ENCODE data around the gene KIRREL3.
"Not testable (repeated sequence)": the region's sequence is repeated elsewhere in the genome, so short reads cannot be mapped to it uniquely, and the experiment has no call there.

KIRREL3 gene

GRCh38 chr11:126384449-126385070, 616.0 kb downstream of the KIRREL3 start:
- Histone ChIP-seq H3K4me1 (ENCODE audit: control insufficient read depth in 5 of 5, insufficient read depth in 5 of 5, low read length in 5 of 5) (peaks cover 0 to 12% (median 8%) of the 10 kb centered on the region in 5 donors), H3K27ac (ENCODE audit: low read depth, low read length) (no peak overlapping the region), H3K9ac (ENCODE audit: low read length in 5 of 5) (no peak overlapping the region), H3K36me3 (ENCODE audit: control insufficient read depth in 5 of 5, insufficient read depth in 5 of 5, low read length in 5 of 5) (peaks cover 0 to 3% (median 0%) of the 10 kb centered on the region in 5 donors), H3K9me3 (ENCODE audit: control insufficient read depth in 5 of 5, low read length in 5 of 5) (no peaks in the 10 kb centered on the region), H3K4me3 (ENCODE audit: low read depth in 1 of 5, low read length in 5 of 5) (no peak overlapping the region), H3K27me3 (ENCODE audit: control insufficient read depth in 5 of 5, insufficient read depth in 4 of 5, low read length in 5 of 5) (no peaks in the 10 kb centered on the region)

DNA sequence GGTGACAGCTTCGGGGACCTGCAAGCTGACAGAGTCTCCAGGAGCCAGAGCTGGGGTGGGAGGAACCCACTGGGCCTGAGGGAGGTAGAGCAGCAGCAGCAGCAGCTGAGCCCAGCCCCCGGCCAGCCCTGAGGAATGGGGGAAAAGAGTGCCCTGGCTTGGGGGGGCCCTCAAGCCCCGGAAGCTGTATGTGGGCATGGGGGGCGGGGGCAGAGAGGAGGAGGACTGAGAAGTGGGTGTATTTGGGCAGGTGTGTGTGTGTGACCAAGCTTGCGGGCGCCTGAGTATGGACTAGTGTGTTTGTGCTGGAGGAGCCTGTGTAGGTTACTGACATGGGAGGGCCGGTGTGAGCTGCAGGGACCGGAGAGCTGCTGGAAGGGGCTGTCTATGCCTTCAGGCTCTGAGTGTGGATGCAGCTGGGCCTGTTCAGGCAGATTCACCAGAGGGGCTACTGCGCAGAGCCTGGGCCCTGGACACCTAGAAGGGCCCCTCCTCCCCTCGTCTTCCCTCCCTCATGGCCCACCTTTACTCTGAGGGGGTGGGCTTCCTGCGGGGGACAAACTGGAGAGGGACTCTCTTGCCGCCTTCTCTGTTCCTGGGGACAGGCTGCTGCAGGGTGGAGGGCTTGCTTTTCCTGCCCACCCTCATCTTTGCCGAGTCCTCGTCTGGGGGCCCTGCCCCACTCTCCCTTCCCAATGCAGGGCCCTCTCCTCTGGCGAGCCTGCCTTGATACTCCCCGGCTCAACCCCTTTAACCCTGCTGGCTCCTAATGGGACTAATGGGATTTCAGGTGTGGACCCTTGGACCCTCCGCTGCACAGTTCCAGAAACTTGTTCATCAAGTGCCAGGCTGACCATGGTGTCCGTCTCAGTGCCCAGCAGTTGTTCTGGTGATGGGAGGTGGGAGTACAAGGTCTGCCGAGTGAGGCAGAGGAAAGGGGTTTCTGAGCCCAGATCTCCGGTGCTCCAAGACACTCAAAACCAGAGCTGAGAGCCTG, 616.9 kb downstream of the KIRREL3 start:
- no peak overlapping the region for H3K9ac ChIP-seq (ENCODE audit: low read length in 5 of 5)
- H3K27me3 ChIP-seq (ENCODE audit: control insufficient read depth in 5 of 5, insufficient read depth in 4 of 5, low read length in 5 of 5): no peaks in the 10 kb centered on the region
- peaks cover 0 to 12% (median 8%) of the 10 kb centered on the region in 5 donors for H3K4me1 ChIP-seq (ENCODE audit: control insufficient read depth in 5 of 5, insufficient read depth in 5 of 5, low read length in 5 of 5)
- no peaks in the 10 kb centered on the region for H3K9me3 ChIP-seq (ENCODE audit: control insufficient read depth in 5 of 5, low read length in 5 of 5)
- H3K36me3 ChIP-seq (ENCODE audit: control insufficient read depth in 5 of 5, insufficient read depth in 5 of 5, low read length in 5 of 5): peaks cover 0 to 3% (median 0%) of the 10 kb centered on the region in 5 donors
- H3K27ac ChIP-seq (ENCODE audit: low read depth, low read length): no peak overlapping the region
- H3K4me3 ChIP-seq (ENCODE audit: low read depth in 1 of 5, low read length in 5 of 5): no peak overlapping the region

- peaks cover 0 to 12% (median 8%) of the 10 kb centered on the region in 5 donors for H3K4me1 ChIP-seq (ENCODE audit: control insufficient read depth in 5 of 5, insufficient read depth in 5 of 5, low read length in 5 of 5)
- not testable (repeated sequence) for H3K27me3 ChIP-seq (ENCODE audit: control insufficient read depth in 5 of 5, insufficient read depth in 4 of 5, low read length in 5 of 5); H3K36me3 ChIP-seq (ENCODE audit: control insufficient read depth in 5 of 5, insufficient read depth in 5 of 5, low read length in 5 of 5); H3K27ac ChIP-seq (ENCODE audit: low read depth, low read length); H3K9ac ChIP-seq (ENCODE audit: low read length in 5 of 5); H3K4me3 ChIP-seq (ENCODE audit: low read depth in 1 of 5, low read length in 5 of 5); H3K9me3 ChIP-seq (ENCODE audit: control insufficient read depth in 5 of 5, low read length in 5 of 5)
Observed at GRCh38 chr11:126382641-126383040, 617.9 kb downstream of the KIRREL3 start.

DNA sequence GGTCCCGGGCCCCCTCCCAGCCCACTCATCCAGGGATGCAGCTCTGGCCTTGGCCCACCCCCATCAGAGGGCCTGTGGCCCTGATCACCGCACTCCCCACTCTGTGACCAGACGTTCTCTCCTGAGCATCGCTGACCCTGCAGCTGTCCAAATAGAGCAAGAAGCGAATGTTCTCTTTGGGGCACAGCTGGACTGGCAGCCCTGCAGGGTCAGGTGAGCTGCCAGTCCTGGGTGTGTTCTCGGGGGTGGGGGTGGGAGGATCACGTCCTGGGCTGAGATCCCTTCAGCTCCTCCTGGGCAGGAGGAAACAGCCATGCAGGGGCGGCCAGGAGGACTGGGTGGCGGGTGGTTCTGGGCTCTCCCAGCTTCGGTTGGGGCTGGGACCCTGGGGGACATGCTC, 618.6 kb downstream of the KIRREL3 start:
- H3K9ac ChIP-seq (ENCODE audit: low read length in 5 of 5); H3K9me3 ChIP-seq (ENCODE audit: control insufficient read depth in 5 of 5, low read length in 5 of 5); H3K27ac ChIP-seq (ENCODE audit: low read depth, low read length); H3K36me3 ChIP-seq (ENCODE audit: control insufficient read depth in 5 of 5, insufficient read depth in 5 of 5, low read length in 5 of 5); H3K4me3 ChIP-seq (ENCODE audit: low read depth in 1 of 5, low read length in 5 of 5); H3K27me3 ChIP-seq (ENCODE audit: control insufficient read depth in 5 of 5, insufficient read depth in 4 of 5, low read length in 5 of 5): not testable (repeated sequence)
- peaks cover 0 to 11% (median 6%) of the 10 kb centered on the region in 5 donors for H3K4me1 ChIP-seq (ENCODE audit: control insufficient read depth in 5 of 5, insufficient read depth in 5 of 5, low read length in 5 of 5)

DNA sequence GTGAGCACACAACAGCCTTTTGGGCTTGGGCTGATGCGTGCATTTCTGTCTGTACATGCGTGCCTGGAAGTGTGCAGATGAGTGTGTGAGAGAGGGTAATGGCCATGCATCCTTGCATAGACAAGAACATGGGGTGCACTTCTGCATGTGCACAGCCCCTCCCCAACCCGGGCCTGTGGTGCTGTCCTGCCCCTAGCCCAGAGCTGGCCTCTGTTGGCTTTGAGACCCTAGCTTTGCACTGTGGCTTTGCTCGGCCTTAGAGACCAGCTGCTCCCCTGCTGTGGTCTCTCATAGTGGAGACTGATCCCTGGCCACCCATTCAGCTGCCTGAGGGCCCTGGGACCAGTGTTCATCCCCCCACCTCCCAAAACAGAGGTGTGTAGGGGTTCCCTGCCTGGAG, 619.7 kb downstream of the KIRREL3 start:
- no peak overlapping the region for H3K27ac ChIP-seq (ENCODE audit: low read depth, low read length)
- peaks cover 0 to 3% (median 0%) of the 10 kb centered on the region in 5 donors for H3K36me3 ChIP-seq (ENCODE audit: control insufficient read depth in 5 of 5, insufficient read depth in 5 of 5, low read length in 5 of 5)
- no peak overlapping the region for H3K4me3 ChIP-seq (ENCODE audit: low read depth in 1 of 5, low read length in 5 of 5)

DNA sequence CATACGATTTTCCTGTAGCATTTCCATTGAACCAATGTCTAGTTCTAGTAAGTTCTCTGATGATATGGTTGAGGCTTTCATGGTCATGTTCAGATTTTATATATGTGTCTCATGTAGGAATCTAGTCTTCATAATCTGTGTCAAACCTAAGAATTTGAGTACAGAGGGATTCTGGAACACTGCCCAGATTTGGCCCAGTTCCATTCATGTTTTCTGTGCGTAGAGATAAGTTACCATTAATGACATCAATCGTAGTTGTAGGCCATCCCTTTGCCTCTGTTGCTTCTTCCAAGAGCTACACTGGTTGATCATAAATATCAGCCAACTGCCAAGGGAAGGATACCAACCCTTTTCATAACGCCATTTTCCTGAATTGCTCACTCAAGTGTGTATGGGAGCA, 621.8 kb downstream of the KIRREL3 start:
- no peak overlapping the region for H3K4me3 ChIP-seq (ENCODE audit: low read depth in 1 of 5, low read length in 5 of 5)
- H3K36me3 ChIP-seq (ENCODE audit: control insufficient read depth in 5 of 5, insufficient read depth in 5 of 5, low read length in 5 of 5): peaks cover 0 to 3% (median 0%) of the 10 kb centered on the region in 5 donors
- no peak overlapping the region for H3K9ac ChIP-seq (ENCODE audit: low read length in 5 of 5)
- H3K4me1 ChIP-seq (ENCODE audit: control insufficient read depth in 5 of 5, insufficient read depth in 5 of 5, low read length in 5 of 5): no peaks in the 10 kb centered on the region
- H3K27me3 ChIP-seq (ENCODE audit: control insufficient read depth in 5 of 5, insufficient read depth in 4 of 5, low read length in 5 of 5): no peaks in the 10 kb centered on the region
- no peak overlapping the region for H3K27ac ChIP-seq (ENCODE audit: low read depth, low read length)
- no peaks in the 10 kb centered on the region for H3K9me3 ChIP-seq (ENCODE audit: control insufficient read depth in 5 of 5, low read length in 5 of 5)

More for the DNA sequence above, 619.7 kb downstream of the KIRREL3 start:
- peaks cover 0 to 2% (median 0%) of the 10 kb centered on the region in 5 donors for H3K4me1 ChIP-seq (ENCODE audit: control insufficient read depth in 5 of 5, insufficient read depth in 5 of 5, low read length in 5 of 5)
- H3K27me3 ChIP-seq (ENCODE audit: control insufficient read depth in 5 of 5, insufficient read depth in 4 of 5, low read length in 5 of 5): no peaks in the 10 kb centered on the region
- no peak overlapping the region for H3K9ac ChIP-seq (ENCODE audit: low read length in 5 of 5)
- no peaks in the 10 kb centered on the region for H3K9me3 ChIP-seq (ENCODE audit: control insufficient read depth in 5 of 5, low read length in 5 of 5)

- Histone ChIP-seq H3K9me3 (ENCODE audit: control insufficient read depth in 5 of 5, low read length in 5 of 5) (no peaks in the 10 kb centered on the region), H3K4me3 (ENCODE audit: low read depth in 1 of 5, low read length in 5 of 5) (no peak overlapping the region), H3K27me3 (ENCODE audit: control insufficient read depth in 5 of 5, insufficient read depth in 4 of 5, low read length in 5 of 5) (no peaks in the 10 kb centered on the region), H3K4me1 (ENCODE audit: control insufficient read depth in 5 of 5, insufficient read depth in 5 of 5, low read length in 5 of 5) (no peaks in the 10 kb centered on the region), H3K27ac (ENCODE audit: low read depth, low read length) (no peak overlapping the region), H3K36me3 (ENCODE audit: control insufficient read depth in 5 of 5, insufficient read depth in 5 of 5, low read length in 5 of 5) (peaks cover 0 to under 1% (median 0%) of the 10 kb centered on the region in 5 donors), H3K9ac (ENCODE audit: low read length in 5 of 5) (no peak overlapping the region)
Observed at GRCh38 chr11:126375726-126376125, 624.8 kb downstream of the KIRREL3 start.

GRCh38 chr11:126374562-126375300, 625.8 kb downstream of the KIRREL3 start:
- H3K4me3 ChIP-seq (ENCODE audit: low read depth in 1 of 5, low read length in 5 of 5): not testable (repeated sequence)

GRCh38 chr11:126373389-126374066, 627.0 kb downstream of the KIRREL3 start:
- not testable (repeated sequence) for H3K36me3 ChIP-seq (ENCODE audit: control insufficient read depth in 5 of 5, insufficient read depth in 5 of 5, low read length in 5 of 5); H3K27ac ChIP-seq (ENCODE audit: low read depth, low read length); H3K9ac ChIP-seq (ENCODE audit: low read length in 5 of 5); H3K4me1 ChIP-seq (ENCODE audit: control insufficient read depth in 5 of 5, insufficient read depth in 5 of 5, low read length in 5 of 5); H3K4me3 ChIP-seq (ENCODE audit: low read depth in 1 of 5, low read length in 5 of 5); H3K27me3 ChIP-seq (ENCODE audit: control insufficient read depth in 5 of 5, insufficient read depth in 4 of 5, low read length in 5 of 5); H3K9me3 ChIP-seq (ENCODE audit: control insufficient read depth in 5 of 5, low read length in 5 of 5)

More at GRCh38 chr11:126374562-126375300, 625.8 kb downstream of the KIRREL3 start:
- not testable (repeated sequence) for H3K9ac ChIP-seq (ENCODE audit: low read length in 5 of 5); H3K9me3 ChIP-seq (ENCODE audit: control insufficient read depth in 5 of 5, low read length in 5 of 5); H3K27ac ChIP-seq (ENCODE audit: low read depth, low read length); H3K4me1 ChIP-seq (ENCODE audit: control insufficient read depth in 5 of 5, insufficient read depth in 5 of 5, low read length in 5 of 5); H3K36me3 ChIP-seq (ENCODE audit: control insufficient read depth in 5 of 5, insufficient read depth in 5 of 5, low read length in 5 of 5); H3K27me3 ChIP-seq (ENCODE audit: control insufficient read depth in 5 of 5, insufficient read depth in 4 of 5, low read length in 5 of 5)

Measured in subcutaneous abdominal adipose tissue (tissue), 5 donors.